ENCODE data around the gene LILRB3. TPM values are rescaled to one million over a fixed set of nuclear protein-coding genes. Genes with fewer than 3 reads are reported as not detected.
"Not testable (repeated sequence)": the region's sequence is repeated elsewhere in the genome, so short reads cannot be mapped to it uniquely, and the experiment has no call there.

Gene LILRB3
- total RNA-seq, 1 donor from 2014 or later = 38.2 TPM

DNA sequence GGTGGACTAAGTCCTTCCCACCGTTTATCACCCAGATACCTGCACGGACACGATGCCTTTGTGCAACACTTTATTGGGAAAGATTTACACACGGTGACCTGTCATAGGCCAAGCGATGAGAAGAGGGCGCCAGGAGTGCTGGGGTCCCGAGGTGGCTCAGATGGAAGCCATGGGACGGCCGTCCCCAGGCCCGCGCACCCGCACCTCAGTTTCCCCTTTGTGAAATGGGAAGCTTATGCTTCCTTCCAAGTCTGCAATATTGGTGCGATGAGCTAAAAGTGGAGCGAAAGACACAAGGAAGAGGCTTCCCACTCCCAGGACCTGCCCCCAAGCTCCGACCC lies 49.5 kb downstream of the LILRB3 start:
- TF ChIP-seq, protein P1, sequence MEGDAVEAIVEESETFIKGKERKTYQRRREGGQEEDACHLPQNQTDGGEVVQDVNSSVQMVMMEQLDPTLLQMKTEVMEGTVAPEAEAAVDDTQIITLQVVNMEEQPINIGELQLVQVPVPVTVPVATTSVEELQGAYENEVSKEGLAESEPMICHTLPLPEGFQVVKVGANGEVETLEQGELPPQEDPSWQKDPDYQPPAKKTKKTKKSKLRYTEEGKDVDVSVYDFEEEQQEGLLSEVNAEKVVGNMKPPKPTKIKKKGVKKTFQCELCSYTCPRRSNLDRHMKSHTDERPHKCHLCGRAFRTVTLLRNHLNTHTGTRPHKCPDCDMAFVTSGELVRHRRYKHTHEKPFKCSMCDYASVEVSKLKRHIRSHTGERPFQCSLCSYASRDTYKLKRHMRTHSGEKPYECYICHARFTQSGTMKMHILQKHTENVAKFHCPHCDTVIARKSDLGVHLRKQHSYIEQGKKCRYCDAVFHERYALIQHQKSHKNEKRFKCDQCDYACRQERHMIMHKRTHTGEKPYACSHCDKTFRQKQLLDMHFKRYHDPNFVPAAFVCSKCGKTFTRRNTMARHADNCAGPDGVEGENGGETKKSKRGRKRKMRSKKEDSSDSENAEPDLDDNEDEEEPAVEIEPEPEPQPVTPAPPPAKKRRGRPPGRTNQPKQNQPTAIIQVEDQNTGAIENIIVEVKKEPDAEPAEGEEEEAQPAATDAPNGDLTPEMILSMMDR (IDR thresholded peaks at IDR 0.05) = no peak
- H3K36me3 ChIP-seq = peaks cover under 1 to 7% of the 10 kb centered on the region in 2 donors
- no peaks in the 10 kb centered on the region for H3K27me3 ChIP-seq
- H3K9me3 ChIP-seq = no peaks in the 10 kb centered on the region
- DNase-seq (ENCODE audit: low spot score in 2 of 2) = no peak
- no peak overlapping the region for H3K27ac ChIP-seq
- peaks cover 0 to 1% of the 10 kb centered on the region in 2 donors for H3K4me1 ChIP-seq
- intact Hi-C loops (cut with DNase I) = no loop called here
- no peak overlapping the region for H3K4me3 ChIP-seq

DNA sequence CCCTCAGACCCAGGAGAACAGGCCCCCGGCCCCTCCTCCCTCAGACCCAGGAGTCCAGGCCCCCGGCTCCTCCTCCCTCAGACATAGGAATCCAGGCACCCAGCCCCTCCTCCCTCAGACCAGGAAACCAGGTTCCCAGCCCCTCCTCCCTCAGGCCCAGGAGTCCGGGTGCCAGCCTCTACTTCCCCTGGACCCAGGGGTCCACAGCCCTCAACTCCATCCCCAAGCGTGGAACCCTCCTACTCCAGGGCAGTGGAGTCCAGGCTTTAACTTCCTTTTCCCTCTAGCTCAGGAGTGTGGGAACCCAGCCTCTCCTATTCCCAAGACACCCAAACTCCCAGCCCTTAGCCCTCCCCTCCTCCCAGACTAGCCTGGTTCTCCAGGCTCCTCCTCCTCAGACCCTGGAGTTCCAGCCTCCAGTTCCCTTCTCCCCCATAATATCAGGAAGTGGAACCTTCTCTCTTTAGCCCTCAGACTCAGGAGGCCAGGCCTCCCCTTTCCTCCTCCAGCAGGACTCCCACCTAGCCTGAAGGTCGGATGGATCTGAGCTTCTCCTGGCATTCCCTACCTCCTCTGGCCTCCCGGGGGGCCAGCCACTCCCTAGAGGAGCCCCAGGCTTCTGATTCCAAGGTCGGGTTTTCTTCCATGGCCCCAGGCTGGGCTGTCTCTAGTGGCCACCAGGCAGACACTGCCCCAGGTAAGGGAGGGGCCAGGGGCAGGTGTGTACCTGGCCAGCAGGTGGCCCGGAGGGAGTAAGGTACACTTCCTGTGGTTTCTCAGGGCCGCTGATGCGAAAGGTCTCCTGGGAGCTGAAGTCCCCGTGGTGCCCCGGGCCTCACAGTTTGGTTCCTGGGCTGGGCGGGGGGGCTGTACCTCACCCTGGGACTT lies 50.1 kb downstream of the LILRB3 start, which contains the start of gene TMC4:
TSS of gene TMC4 (minus strand) at position 690 of the 888 bp plus-strand sequence. CDS start at position 647, 43 bp downstream.
- Histone ChIP-seq H3K9me3 (no peaks in the 10 kb centered on the region), H3K4me3 (peak within 1 kb of the TSS in 1 of 2 donors; percentile 2), H3K4me1 (peaks cover 0 to 2% of the 10 kb centered on the region in 2 donors), H3K27ac (peak within 1 kb of the TSS in 1 of 2 donors; percentile 8), H3K27me3 (no peaks in the 10 kb centered on the region), H3K36me3 (peaks cover 0 to 7% of the 10 kb centered on the region in 2 donors)
- intact Hi-C loops (cut with DNase I) = no loop called here
- TF ChIP-seq, protein P1 (IDR thresholded peaks at IDR 0.05) = no peak
- DNase-seq (ENCODE audit: low spot score in 2 of 2) = no peak

DNA sequence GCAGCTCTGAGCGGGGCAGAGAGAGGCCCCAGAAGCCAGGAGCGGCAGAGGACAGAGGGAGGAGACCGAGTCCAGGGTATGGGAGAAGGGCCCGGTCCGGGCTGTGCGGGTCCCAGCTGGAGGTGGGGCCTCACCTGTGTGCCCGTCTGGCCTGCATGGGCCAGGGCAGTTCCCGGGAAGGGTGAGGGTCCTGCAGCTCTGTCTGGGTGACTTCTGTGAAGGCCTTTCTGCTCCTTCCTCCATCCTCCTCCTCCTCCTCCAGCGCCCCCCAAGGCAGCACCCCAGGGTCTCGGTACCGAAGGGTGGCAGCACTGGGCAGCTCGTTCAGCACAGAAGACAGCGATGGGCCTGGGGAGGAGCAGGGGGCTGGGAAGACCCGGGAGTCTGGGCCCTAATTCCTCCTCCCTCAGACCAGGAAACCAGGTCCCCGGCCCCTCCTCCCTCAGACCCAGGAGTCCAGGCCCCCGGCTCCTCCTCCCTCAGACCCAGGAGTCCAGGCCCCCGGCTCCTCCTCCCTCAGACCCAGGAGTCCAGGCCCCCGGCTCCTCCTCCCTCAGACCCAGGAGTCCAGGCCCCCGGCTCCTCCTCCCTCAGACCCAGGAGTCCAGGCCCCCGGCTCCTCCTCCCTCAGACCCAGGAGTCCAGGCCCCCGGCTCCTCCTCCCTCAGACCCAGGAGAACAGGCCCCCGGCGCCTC lies 50.9 kb downstream of the LILRB3 start:
- H3K4me1 ChIP-seq; H3K27ac ChIP-seq; intact Hi-C loops (cut with DNase I): not testable (repeated sequence)

DNA sequence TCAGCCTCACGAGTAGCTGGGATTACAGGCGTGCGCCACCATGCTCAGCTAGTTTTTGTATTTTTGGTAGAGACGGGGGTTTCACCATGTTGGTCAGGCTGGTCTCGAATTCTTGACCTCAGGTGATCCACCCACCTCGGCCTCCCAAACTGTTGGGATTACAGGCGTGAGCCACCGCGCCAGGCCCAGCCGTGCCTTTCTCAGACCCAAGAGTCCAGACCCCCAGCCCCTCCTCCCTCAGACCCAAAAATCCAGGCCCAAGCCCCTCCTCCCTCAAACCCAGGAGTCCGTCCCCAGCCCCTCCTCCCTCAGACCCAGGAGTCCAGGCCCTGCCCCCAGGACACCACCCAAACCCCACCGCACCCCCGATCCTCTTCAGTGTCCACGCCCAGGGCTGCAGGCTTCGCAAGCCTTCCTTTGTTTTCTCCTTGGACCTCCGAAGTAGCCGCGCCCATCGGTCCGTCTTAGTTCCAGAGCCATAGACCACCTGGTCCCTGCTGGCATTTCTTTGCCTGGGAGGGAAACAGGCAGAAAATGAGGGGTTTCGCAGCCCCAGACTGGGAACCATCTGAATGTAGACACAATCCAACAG lies 53.6 kb downstream of the LILRB3 start:
- H3K9me3 ChIP-seq = no peaks in the 10 kb centered on the region
- intact Hi-C loops (cut with DNase I) = no loop called here
- TF ChIP-seq, protein P1 (IDR thresholded peaks at IDR 0.05) = no peak
- H3K27me3 ChIP-seq = no peaks in the 10 kb centered on the region
- H3K27ac ChIP-seq = no peak overlapping the region
- peaks cover 0 to 2% of the 10 kb centered on the region in 2 donors for H3K4me1 ChIP-seq
- no peak for DNase-seq (ENCODE audit: low spot score in 2 of 2)
- no peak overlapping the region for H3K4me3 ChIP-seq
- no peaks in the 10 kb centered on the region for H3K36me3 ChIP-seq

More for the DNA sequence above, 50.9 kb downstream of the LILRB3 start:
- H3K27me3 ChIP-seq; H3K36me3 ChIP-seq; H3K4me3 ChIP-seq; DNase-seq (ENCODE audit: low spot score in 2 of 2); H3K9me3 ChIP-seq: not testable (repeated sequence)

DNA sequence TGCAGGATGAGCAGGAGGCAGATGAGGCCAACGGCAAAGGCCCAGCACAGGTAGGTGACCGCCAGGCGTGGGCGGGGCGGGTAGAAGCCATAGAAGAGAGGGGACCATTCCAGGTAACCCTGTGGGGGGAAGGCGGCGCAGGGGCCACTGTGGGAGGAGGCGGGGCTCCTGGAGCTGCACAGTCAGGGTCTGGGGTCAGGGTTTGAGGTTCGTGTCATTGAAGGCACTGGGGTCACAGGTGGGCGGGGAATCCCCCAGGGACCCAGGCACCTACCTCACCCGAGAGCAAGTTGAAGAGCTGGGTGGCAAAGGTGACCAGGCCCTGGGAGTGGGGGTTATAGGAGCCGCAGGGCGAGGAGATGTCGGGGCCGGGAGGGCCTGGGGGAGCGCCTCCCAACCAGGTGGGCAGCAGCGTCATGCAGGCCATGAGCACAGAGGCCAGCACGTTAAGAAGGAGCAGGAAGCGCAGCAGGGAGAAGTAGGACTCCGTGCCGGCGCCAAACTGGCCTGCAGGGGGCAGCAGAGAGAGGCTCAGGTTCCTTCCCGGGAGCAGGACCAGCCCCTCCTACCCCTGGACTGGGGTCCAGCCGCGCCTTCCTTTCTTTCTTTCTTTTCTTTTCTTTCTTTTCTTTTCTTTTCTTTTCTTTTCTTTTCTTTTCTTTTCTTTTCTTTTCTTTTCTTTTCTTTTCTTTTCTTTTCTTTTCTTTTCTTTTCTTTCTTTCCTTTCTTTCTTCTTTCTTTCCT lies 54.5 kb downstream of the LILRB3 start:
- no peaks in the 10 kb centered on the region for H3K9me3 ChIP-seq
- intact Hi-C loops (cut with DNase I) = loop anchor here (1.0 kb wide), 1 partner anchor 63 kb away; no protein-coding TSS in a partner anchor
- DNase-seq (ENCODE audit: low spot score in 2 of 2) = peak; percentile 51 to 93
- TF ChIP-seq, protein P1 (IDR thresholded peaks at IDR 0.05) = peak; percentile 71 to 83 (median 73)
- no peak overlapping the region for H3K4me3 ChIP-seq
- peaks cover 0 to 2% of the 10 kb centered on the region in 2 donors for H3K4me1 ChIP-seq
- no peak overlapping the region for H3K27ac ChIP-seq
- no peaks in the 10 kb centered on the region for H3K36me3 ChIP-seq
- H3K27me3 ChIP-seq = no peaks in the 10 kb centered on the region

Other genes starting within 250 kb of the LILRB3 start
- not detected for gene CACNG6, start 231.4 kb downstream of the LILRB3 start, total RNA-seq
- gene VSTM1, start 159.1 kb downstream of the LILRB3 start, total RNA-seq = not detected
- gene TARM1, start 141.6 kb downstream of the LILRB3 start, total RNA-seq = not detected
- 13.6 TPM for gene OSCAR, start 122.2 kb downstream of the LILRB3 start, total RNA-seq
- 12.5 TPM for gene NDUFA3, start 120.2 kb downstream of the LILRB3 start, total RNA-seq
- 10.6 TPM for gene TFPT, start 107.3 kb downstream of the LILRB3 start, total RNA-seq
- 84.1 TPM for gene PRPF31, start 107.3 kb downstream of the LILRB3 start, total RNA-seq
- 69.1 TPM for gene CNOT3, start 85.2 kb downstream of the LILRB3 start, total RNA-seq
- gene LENG1, start 63.3 kb downstream of the LILRB3 start, total RNA-seq = 2.7 TPM
- gene TMC4, start 49.8 kb downstream of the LILRB3 start, total RNA-seq = 7.1 TPM
- 56.1 TPM for gene MBOAT7, start 33.4 kb downstream of the LILRB3 start, total RNA-seq
- 54.9 TPM for gene TSEN34, start 31.7 kb downstream of the LILRB3 start, total RNA-seq
- 2,061 TPM for gene RPS9, start 22.1 kb downstream of the LILRB3 start, total RNA-seq
- gene LILRA6, start 19.8 kb upstream of the LILRB3 start, total RNA-seq = 25.1 TPM
- 38.2 TPM for gene LILRB5, start 34.3 kb upstream of the LILRB3 start, total RNA-seq
- 0.11 TPM for gene LILRB2, start 58.1 kb upstream of the LILRB3 start, total RNA-seq
- not detected for gene LILRA5, start 90.2 kb upstream of the LILRB3 start, total RNA-seq
- not detected for gene LILRA4, start 116.2 kb upstream of the LILRB3 start, total RNA-seq
- 11.1 TPM for gene LAIR1, start 141.9 kb upstream of the LILRB3 start, total RNA-seq
- 58.4 TPM for gene TTYH1, start 192.5 kb upstream of the LILRB3 start, total RNA-seq
- gene LENG8, start 226.2 kb upstream of the LILRB3 start, total RNA-seq = 402 TPM
- 10.1 TPM for gene LENG9, start 240.8 kb upstream of the LILRB3 start, total RNA-seq

Measured in ascending aorta (tissue), 2 donors.